PFSK-1 (cell line): Measurements from ENCODE around the gene NEIL1.
A peak's percentile ranks its signal among the peaks of the same experiment; 100 is the strongest.

Experiments
- FOXP2 ChIP-seq: optimal IDR thresholded peaks from 2 replicates; pipeline ENCODE3; 2011; ENCODE audit warnings: borderline replicate concordance, control low read depth, inconsistent platforms; ENCODE audit not compliant: insufficient read depth; ENCODE audit errors: extremely low read length, extremely low read depth
- POLR2AphosphoS5 ChIP-seq: IDR thresholded peaks from 2 replicates; pipeline ENCODE4 v1.6.1; 2012; ENCODE audit warnings: low read depth, mild to moderate bottlenecking, control low read depth, low read length, moderate library complexity
- REST ChIP-seq, 2 experiments: IDR thresholded peaks; 2 replicates each; pipeline versions ENCODE4 v1.6.1 to v1.8.0; 2011 to 2012; ENCODE audit warnings: low read depth in 2 of 2, low read length in 2 of 2, control low read depth in 1 of 2, inconsistent platforms in 1 of 2, mild to moderate bottlenecking in 1 of 2, moderate library complexity in 1 of 2; ENCODE audit not compliant: insufficient read depth in 1 of 2
- SIN3A ChIP-seq: IDR thresholded peaks from 2 replicates; pipeline ENCODE4 v1.6.1; 2012; ENCODE audit warnings: mild to moderate bottlenecking, low read length, moderate library complexity, borderline replicate concordance; ENCODE audit not compliant: insufficient read depth
- TAF1 ChIP-seq: IDR thresholded peaks from 2 replicates; pipeline ENCODE4 v1.6.1; 2012; ENCODE audit warnings: low read length, control low read depth, borderline replicate concordance; ENCODE audit not compliant: insufficient read depth

Gene NEIL1

GRCh38 chr15:75367913-75368688 is 21.3 kb downstream of the NEIL1 start, which contains the start of gene MAN2C1:
Gene MAN2C1 (minus strand): TSS chr15:75368607. CDS start chr15:75368583, 24 bp downstream.
- TF ChIP-seq TAF1 (peak; percentile 96), REST (IDR thresholded peaks at IDR 0.05; ENCODE audit: insufficient read depth in 1 of 2, low read depth in 2 of 2, low read length in 2 of 2) (peak; percentile 64 to 66; a peak in 3 of 4 replicates), POLR2AphosphoS5 (peak; percentile 97), FOXP2 (peak; percentile 75), SIN3A (peak; percentile 75; the same call in 1 of the 2 replicates)

- TF ChIP-seq REST (IDR thresholded peaks at IDR 0.05; ENCODE audit: insufficient read depth in 1 of 2, low read depth in 2 of 2, low read length in 2 of 2) (no peak), POLR2AphosphoS5 (no peak), TAF1 (no peak), FOXP2 (no peak), SIN3A (no peak)
Observed at GRCh38 chr15:75368689-75369239, 21.9 kb downstream of the NEIL1 start.

GRCh38 chr15:75369897-75370581 is 23.2 kb downstream of the NEIL1 start:
- TF ChIP-seq REST (IDR thresholded peaks at IDR 0.05; ENCODE audit: insufficient read depth in 1 of 2, low read depth in 2 of 2, low read length in 2 of 2) = no peak
- TF ChIP-seq TAF1 = no peak
- no peak for TF ChIP-seq POLR2AphosphoS5
- TF ChIP-seq SIN3A = no peak
- no peak for TF ChIP-seq FOXP2

- no peak for TF ChIP-seq SIN3A
Observed at GRCh38 chr15:75371486-75371885, 24.6 kb downstream of the NEIL1 start.

- TF ChIP-seq POLR2AphosphoS5 = no peak
- no peak for TF ChIP-seq SIN3A
- no peak for TF ChIP-seq FOXP2
Observed at GRCh38 chr15:75371901-75372688, 25.3 kb downstream of the NEIL1 start.
